Ascending aorta (tissue), 2 donors: ENCODE measurements around the gene STX18. TPM values are rescaled to one million over a fixed set of nuclear protein-coding genes. Genes with fewer than 3 reads are reported as not detected.
"Not testable (repeated sequence)": the region's sequence is repeated elsewhere in the genome, so short reads cannot be mapped to it uniquely, and the experiment has no call there.

ENCODE experiments used
- DNase-seq, 2 donors: peaks; one replicate each; pipeline ENCODE4 v3.0.0-alpha.2; 2019; ENCODE audit warnings: low spot score in 2 of 2
- H3K27ac ChIP-seq, 2 donors: fragments of 200-600 bp; sonication (generic); one replicate each; pipeline ENCODE4 v1.5.1; 2016 to 2017; ENCODE audit warnings: mild to moderate bottlenecking in 1 of 2
- H3K27me3 ChIP-seq: fragments of 200-600 bp; sonication (generic); one replicate; pipeline ENCODE4 v1.5.1; 2017
- H3K36me3 ChIP-seq, 2 donors: fragments of 200-600 bp; sonication (generic); one replicate each; pipeline ENCODE4 v1.5.1; 2016
- H3K4me1 ChIP-seq, 2 donors: fragments of 200-600 bp; sonication (generic); one replicate each; pipeline ENCODE4 v1.5.1; 2016 to 2017; ENCODE audit warnings: mild to moderate bottlenecking in 1 of 2
- H3K4me3 ChIP-seq, 2 donors: fragments of 200-600 bp; sonication (generic); one replicate each; pipeline ENCODE4 v1.5.1; 2016 to 2017; ENCODE audit warnings: mild to moderate bottlenecking in 1 of 2
- H3K9me3 ChIP-seq, 2 donors: fragments of 200-600 bp; sonication (generic); one replicate each; pipeline ENCODE4 v1.5.1; 2016
- CTCF ChIP-seq, 3 experiments: fragments of 200-600 bp in 2 of 3; fragments of 450-650 bp in 1 of 3; sonication (generic) in 2 of 3; IDR thresholded peaks; one replicate each; pipeline ENCODE4 v1.5.1; 2016 to 2019; ENCODE audit warnings: antibody characterized with exemption in 3 of 3, mild to moderate bottlenecking in 1 of 3, moderate library complexity in 1 of 3
- intact Hi-C: fragments of 100-400 bp; cut with DNase I; formaldehyde crosslinking; loops from one replicate; pipeline ENCODE4 v1.15.1; 2023
- total RNA-seq: library from RNA; depleted of rRNA; stranded (reverse); fragments of >200 nt; gene quantifications from one replicate; pipeline ENCODE4 v1.1.0, GENCODE V29; 2016

STX18 gene
- total RNA-seq, 1 donor from 2014 or later = 28.2 TPM

GRCh38 chr4:4512282-4512681 is 29.6 kb downstream of the STX18 start:
- Histone ChIP-seq H3K9me3 (no peaks in the 10 kb centered on the region), H3K4me1 (no peaks in the 10 kb centered on the region), H3K4me3 (no peak overlapping the region), H3K36me3 (no peaks in the 10 kb centered on the region), H3K27me3 (no peaks in the 10 kb centered on the region), H3K27ac (no peak overlapping the region)
- no peak for DNase-seq
- no peak for TF ChIP-seq CTCF (IDR thresholded peaks at IDR 0.05)
- intact Hi-C loops = no loop called here

- H3K9me3 ChIP-seq, intact Hi-C loops: not testable (repeated sequence)
Observed at GRCh38 chr4:4510641-4511040, 31.2 kb downstream of the STX18 start.

GRCh38 chr4:4509521-4509920 is 32.3 kb downstream of the STX18 start:
- intact Hi-C loops = no loop called here
- TF ChIP-seq CTCF (IDR thresholded peaks at IDR 0.05) = no peak
- Histone ChIP-seq H3K4me1 (no peaks in the 10 kb centered on the region), H3K4me3 (no peak overlapping the region), H3K9me3 (no peaks in the 10 kb centered on the region), H3K27me3 (no peaks in the 10 kb centered on the region), H3K36me3 (no peaks in the 10 kb centered on the region), H3K27ac (no peak overlapping the region)
- DNase-seq = no peak

More at GRCh38 chr4:4510641-4511040, 31.2 kb downstream of the STX18 start:
- not testable (repeated sequence) for DNase-seq, H3K36me3 ChIP-seq, H3K27me3 ChIP-seq, H3K4me1 ChIP-seq, H3K27ac ChIP-seq, H3K4me3 ChIP-seq

- Histone ChIP-seq H3K9me3 (no peaks in the 10 kb centered on the region), H3K4me3 (no peak overlapping the region), H3K36me3 (no peaks in the 10 kb centered on the region), H3K27me3 (no peaks in the 10 kb centered on the region), H3K4me1 (no peaks in the 10 kb centered on the region), H3K27ac (no peak overlapping the region)
- intact Hi-C loops = no loop called here
- no peak for DNase-seq
- TF ChIP-seq CTCF (IDR thresholded peaks at IDR 0.05) = peak in 1 of 3 experiments; percentile 31
Observed at GRCh38 chr4:4507923-4508322, 33.9 kb downstream of the STX18 start.

GRCh38 chr4:4507403-4507802 is 34.4 kb downstream of the STX18 start:
- Histone ChIP-seq H3K4me3 (peak overlapping the region in 1 of 2 donors; percentile 30), H3K4me1 (no peaks in the 10 kb centered on the region), H3K27ac (no peak overlapping the region), H3K27me3 (no peaks in the 10 kb centered on the region), H3K36me3 (no peaks in the 10 kb centered on the region), H3K9me3 (no peaks in the 10 kb centered on the region)
- TF ChIP-seq CTCF (IDR thresholded peaks at IDR 0.05) = no peak
- intact Hi-C loops = no loop called here
- DNase-seq = no peak

- no peak for TF ChIP-seq CTCF (IDR thresholded peaks at IDR 0.05)
- Histone ChIP-seq H3K4me1 (no peaks in the 10 kb centered on the region), H3K27me3 (no peaks in the 10 kb centered on the region), H3K27ac (no peak overlapping the region), H3K36me3 (no peaks in the 10 kb centered on the region), H3K4me3 (no peak overlapping the region), H3K9me3 (no peaks in the 10 kb centered on the region)
- intact Hi-C loops = no loop called here
- no peak for DNase-seq
Observed at GRCh38 chr4:4506961-4507360, 34.9 kb downstream of the STX18 start.

GRCh38 chr4:4505211-4505610 is 36.6 kb downstream of the STX18 start:
- intact Hi-C loops, H3K27me3 ChIP-seq, H3K4me1 ChIP-seq, H3K9me3 ChIP-seq, DNase-seq, H3K4me3 ChIP-seq, H3K36me3 ChIP-seq, H3K27ac ChIP-seq: not testable (repeated sequence)
